Stomach (tissue), 9 donors: Measurements from ENCODE around the gene CDC42SE1. TPM values are rescaled to one million over a fixed set of nuclear protein-coding genes. Genes with fewer than 3 reads are reported as not detected.
A peak's percentile ranks its signal among the peaks of the same experiment; 100 is the strongest.

Experiments
- DNase-seq, 2 donors: peaks; one replicate each; pipeline versions ENCODE4 v3.0.0 to v3.0.0-alpha.2; 2013 to 2019
- H3K27ac ChIP-seq, 5 donors: fragments of 200-600 bp in 4 of 5; sonication (generic) in 4 of 5; one replicate each; pipeline ENCODE4 v1.5.1; 2013 to 2019; ENCODE audit warnings: mild to moderate bottlenecking in 1 of 5, moderate library complexity in 1 of 5
- H3K27me3 ChIP-seq, 3 donors: fragments of 200-600 bp; sonication (generic); one replicate each; pipeline ENCODE4 v1.5.1; 2017 to 2019; ENCODE audit warnings: mixed run types in 1 of 3
- H3K36me3 ChIP-seq, 4 donors: fragments of 200-600 bp; sonication (generic); 1 replicate in 3 of 4; 2 replicates in 1 of 4; pipeline ENCODE4 v1.5.1; 2016 to 2019
- H3K4me1 ChIP-seq, 4 donors: fragments of 200-600 bp; sonication (generic); one replicate each; pipeline ENCODE4 v1.5.1; 2016 to 2019
- H3K4me3 ChIP-seq, 4 donors: fragments of 200-600 bp; sonication (generic) in 3 of 4; one replicate each; pipeline ENCODE4 v1.5.1; 2016 to 2019; ENCODE audit warnings: mild to moderate bottlenecking in 1 of 4
- H3K9me3 ChIP-seq, 4 donors: fragments of 200-600 bp; sonication (generic); one replicate each; pipeline ENCODE4 v1.5.1; 2016 to 2019
- EP300 ChIP-seq: sonication (generic); formaldehyde crosslinking; IDR thresholded peaks from one replicate; pipeline ENCODE4 v1.6.1; 2017; ENCODE audit warnings: antibody characterized with exemption
- POLR2A ChIP-seq, 4 donors: fragments of 450-650 bp; IDR thresholded peaks; one replicate each; pipeline ENCODE4 v1.6.1; 2016; ENCODE audit warnings: antibody characterized with exemption in 4 of 4, control low read depth in 2 of 4, mild to moderate bottlenecking in 1 of 4, moderate library complexity in 1 of 4
- POLR2AphosphoS5 ChIP-seq, 3 donors: sonication (generic); formaldehyde crosslinking; IDR thresholded peaks; one replicate each; pipeline ENCODE4 v1.6.1; 2016; ENCODE audit warnings: antibody characterized with exemption in 3 of 3
- WGBS, 5 donors: extraction: QIAGEN DNeasy Blood & Tissue Kit in 3 of 5; methylation state at CpG; one replicate each; pipeline versions ENCODE4 v1.1.5 to v1.1.7; 2013 to 2018; 5-methylcytosine and 5-hydroxymethylcytosine counted together
- intact Hi-C: fragments of 100-400 bp; cut with DNase I; formaldehyde crosslinking; loops from one replicate; pipeline ENCODE4 v1.15.1; 2023; ENCODE audit warnings: low total_unique reads
- polyA plus RNA-seq, 3 donors: library from polyadenylated mRNA; stranded (reverse); fragments of 200-250 nt; gene quantifications; one replicate each; pipeline ENCODE4 v1.2.3, GENCODE V29; 2013
- total RNA-seq, 5 donors: library from RNA; depleted of rRNA; stranded (reverse); fragments of >200 nt; gene quantifications; one replicate each; pipeline versions ENCODE4 v1.1.0 to v1.2.3, GENCODE V29; 2014 to 2016
- TF ChIP-seq, protein P1 (sequence below), 7 experiments: fragments of 450-650 bp in 4 of 7; fragments of 200-600 bp in 3 of 7; sonication (generic) in 3 of 7; IDR thresholded peaks; one replicate each; pipeline ENCODE4 v1.5.1; 2016 to 2019; ENCODE audit warnings: antibody characterized with exemption in 7 of 7, control low read depth in 2 of 7, mild to moderate bottlenecking in 1 of 7
- donor health status: healthy with polysubstance abuse.
- donor health status: Bipolar disorder and iron deficiency.
- donor health status: healthy.

Gene CDC42SE1
- total and polyA plus RNA-seq, 8 donors: 28.1 to 90.3 (median 48.1) TPM

DNA sequence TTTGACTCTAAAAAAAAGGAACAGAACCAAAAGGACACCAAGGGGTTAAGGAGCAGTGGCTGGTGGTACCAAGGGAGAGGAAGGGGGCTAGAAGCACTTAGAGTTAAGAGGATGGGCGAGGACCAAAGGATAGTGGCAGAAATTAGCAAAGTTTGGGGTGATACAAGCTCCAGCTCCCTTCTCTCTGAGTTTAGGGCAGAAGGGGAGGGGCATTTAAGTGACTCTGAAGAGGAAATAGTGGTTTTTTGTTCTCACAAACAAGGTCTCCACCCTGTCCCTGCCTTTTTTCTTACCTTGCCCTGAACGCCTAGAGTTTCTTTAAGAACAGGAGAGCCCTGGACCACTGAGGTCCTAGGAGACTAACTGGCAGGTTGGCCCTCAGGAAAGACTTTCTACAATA, 3.3 kb downstream of the CDC42SE1 start:
- Histone ChIP-seq H3K4me1 (peaks cover 28 to 64% (median 49%) of the 10 kb centered on the region in 4 donors), H3K27me3 (no peaks in the 10 kb centered on the region), H3K27ac (peak overlapping the region; percentile 63 to 99 (median 97)), H3K36me3 (peaks cover 37 to 56% (median 51%) of the 10 kb centered on the region in 4 donors), H3K9me3 (no peaks in the 10 kb centered on the region), H3K4me3 (peak overlapping the region in 2 of 4 donors; percentile 77 to 80)
- peak in 1 of 2 donors; percentile 46 for DNase-seq
- 32 to 56% (median 48%) methylated on average over 2 of the region's 2 CpGs for WGBS, 5 donors
- TF ChIP-seq EP300 (no peak), POLR2AphosphoS5 (IDR thresholded peaks at IDR 0.05) (no peak)
- intact Hi-C loops: no loop called here

DNA sequence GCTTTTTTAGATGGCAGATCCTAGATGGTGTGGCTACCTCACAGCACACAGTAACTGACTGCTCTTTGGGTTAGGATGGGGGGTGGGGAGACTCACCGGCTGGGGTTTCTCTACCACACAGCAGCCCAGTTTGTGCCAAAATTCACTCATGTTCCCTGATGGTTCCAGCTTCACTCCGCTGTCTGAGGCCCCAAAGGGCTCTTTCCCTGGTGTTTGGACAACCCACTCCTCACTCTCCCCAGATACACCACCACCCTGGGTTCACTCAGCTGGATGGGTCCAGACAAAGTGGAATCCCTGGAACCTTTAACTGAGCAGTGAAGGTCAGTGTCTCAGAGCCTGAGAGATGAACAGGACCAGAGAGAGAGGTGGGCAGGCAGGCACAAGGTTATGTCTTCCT, 3.8 kb downstream of the CDC42SE1 start:
- peak overlapping the region in 2 of 4 donors; percentile 77 to 80 for H3K4me3 ChIP-seq
- DNase-seq: no peak
- H3K27me3 ChIP-seq: no peaks in the 10 kb centered on the region
- 43 to 90% (median 46%) methylated on average over 1 to 2 of the region's 2 CpGs for WGBS, 5 donors
- TF ChIP-seq POLR2AphosphoS5 (IDR thresholded peaks at IDR 0.05) (no peak), POLR2A (IDR thresholded peaks at IDR 0.05) (no peak), EP300 (no peak)
- TF ChIP-seq, protein P1, sequence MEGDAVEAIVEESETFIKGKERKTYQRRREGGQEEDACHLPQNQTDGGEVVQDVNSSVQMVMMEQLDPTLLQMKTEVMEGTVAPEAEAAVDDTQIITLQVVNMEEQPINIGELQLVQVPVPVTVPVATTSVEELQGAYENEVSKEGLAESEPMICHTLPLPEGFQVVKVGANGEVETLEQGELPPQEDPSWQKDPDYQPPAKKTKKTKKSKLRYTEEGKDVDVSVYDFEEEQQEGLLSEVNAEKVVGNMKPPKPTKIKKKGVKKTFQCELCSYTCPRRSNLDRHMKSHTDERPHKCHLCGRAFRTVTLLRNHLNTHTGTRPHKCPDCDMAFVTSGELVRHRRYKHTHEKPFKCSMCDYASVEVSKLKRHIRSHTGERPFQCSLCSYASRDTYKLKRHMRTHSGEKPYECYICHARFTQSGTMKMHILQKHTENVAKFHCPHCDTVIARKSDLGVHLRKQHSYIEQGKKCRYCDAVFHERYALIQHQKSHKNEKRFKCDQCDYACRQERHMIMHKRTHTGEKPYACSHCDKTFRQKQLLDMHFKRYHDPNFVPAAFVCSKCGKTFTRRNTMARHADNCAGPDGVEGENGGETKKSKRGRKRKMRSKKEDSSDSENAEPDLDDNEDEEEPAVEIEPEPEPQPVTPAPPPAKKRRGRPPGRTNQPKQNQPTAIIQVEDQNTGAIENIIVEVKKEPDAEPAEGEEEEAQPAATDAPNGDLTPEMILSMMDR (IDR thresholded peaks at IDR 0.05): no peak
- no peaks in the 10 kb centered on the region for H3K9me3 ChIP-seq
- H3K27ac ChIP-seq: peak overlapping the region; percentile 63 to 99 (median 97)
- intact Hi-C loops: no loop called here
- peaks cover 28 to 59% (median 46%) of the 10 kb centered on the region in 4 donors for H3K4me1 ChIP-seq
- H3K36me3 ChIP-seq: peaks cover 37 to 56% (median 51%) of the 10 kb centered on the region in 4 donors

DNA sequence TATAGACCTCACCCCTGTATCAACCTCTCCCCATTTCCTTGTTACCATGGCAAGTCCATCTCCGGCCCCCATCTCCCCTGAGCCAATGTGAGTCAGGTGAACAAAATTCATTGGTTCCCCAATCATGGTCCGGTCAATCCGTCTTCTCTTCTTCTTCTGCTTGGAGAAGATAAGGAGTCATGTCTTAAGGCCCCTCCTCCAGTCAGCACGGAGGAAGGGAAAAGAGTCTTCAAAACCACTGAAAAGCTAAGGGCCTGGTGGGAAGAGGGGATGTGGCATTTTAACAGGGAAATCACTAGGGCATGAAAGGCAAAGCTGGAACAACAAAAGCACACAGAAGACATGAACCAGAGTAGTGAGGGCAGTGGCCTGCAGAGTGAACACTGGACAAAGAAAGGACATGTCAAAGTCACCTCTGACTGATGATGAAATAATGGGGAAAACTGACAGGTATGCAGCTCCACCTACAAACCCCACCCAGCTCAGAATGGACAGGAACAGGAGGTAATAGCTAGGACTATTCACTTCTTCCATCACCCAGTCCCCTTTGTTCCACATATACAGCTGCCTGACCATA, 4.4 kb downstream of the CDC42SE1 start:
- intact Hi-C loops: no loop called here
- TF ChIP-seq POLR2AphosphoS5 (IDR thresholded peaks at IDR 0.05): peak in 1 of 3 donors; percentile 9
- TF ChIP-seq, protein P1 (IDR thresholded peaks at IDR 0.05): no peak
- Histone ChIP-seq H3K9me3 (no peaks in the 10 kb centered on the region), H3K4me1 (peaks cover 28 to 54% (median 42%) of the 10 kb centered on the region in 4 donors), H3K27me3 (no peaks in the 10 kb centered on the region), H3K27ac (peak overlapping the region in 4 of 5 donors; percentile 97 to 99 (median 98)), H3K4me3 (peak overlapping the region in 1 of 4 donors; percentile 80), H3K36me3 (peaks cover 37 to 56% (median 54%) of the 10 kb centered on the region in 4 donors)
- peak in 1 of 2 donors; percentile 56 for DNase-seq
- WGBS, 5 donors: 84 to 91% (median 88%) methylated on average over 4 of the region's 4 CpGs

DNA sequence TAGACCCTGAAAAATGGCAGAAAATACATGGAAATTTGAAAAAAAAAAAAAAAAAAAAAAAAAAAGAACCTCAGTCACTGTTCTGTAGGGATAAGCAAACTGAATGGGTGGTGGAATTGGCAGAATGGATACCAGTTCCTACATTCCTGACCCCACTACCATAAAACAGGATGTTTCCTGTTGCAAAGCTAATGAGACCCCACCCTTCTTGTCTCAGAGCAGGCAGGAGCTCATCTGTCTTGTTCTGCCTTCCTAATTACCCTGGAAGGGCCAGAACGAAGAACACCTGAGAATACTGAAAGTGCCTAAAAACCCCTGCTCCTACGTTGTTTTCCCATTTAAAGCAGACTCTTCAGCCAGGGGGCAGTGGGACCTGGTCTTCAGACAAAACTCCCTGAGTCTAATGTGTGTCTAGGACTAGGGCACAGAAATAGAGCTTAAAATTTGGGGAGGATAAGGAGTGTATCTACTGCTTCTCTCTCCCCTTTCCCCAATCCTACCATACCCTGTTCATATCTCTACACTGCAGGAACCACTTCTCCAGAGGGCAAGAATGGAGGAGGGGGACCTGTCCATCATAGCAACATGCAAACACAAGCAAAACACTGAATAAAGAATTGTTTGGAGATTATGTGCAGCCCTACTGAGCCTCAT, 7.9 kb downstream of the CDC42SE1 start:
- TF ChIP-seq, protein P1 (IDR thresholded peaks at IDR 0.05): no peak
- TF ChIP-seq EP300 (no peak), POLR2AphosphoS5 (IDR thresholded peaks at IDR 0.05) (no peak), POLR2A (IDR thresholded peaks at IDR 0.05) (no peak)

More for the DNA sequence above, 7.9 kb downstream of the CDC42SE1 start:
- WGBS, 5 donors: 72 to 85% (median 78%) methylated on average over 2 of the region's 2 CpGs
- H3K4me1 ChIP-seq: peaks cover 13 to 56% (median 42%) of the 10 kb centered on the region in 4 donors
- no peaks in the 10 kb centered on the region for H3K27me3 ChIP-seq
- H3K27ac ChIP-seq: peak overlapping the region in 1 of 5 donors; percentile 20
- no peak overlapping the region for H3K4me3 ChIP-seq
- intact Hi-C loops: no loop called here
- peaks cover 37 to 56% (median 50%) of the 10 kb centered on the region in 4 donors for H3K36me3 ChIP-seq
- H3K9me3 ChIP-seq: no peaks in the 10 kb centered on the region
- no peak for DNase-seq
